Neural progenitor cell (in vitro differentiated cells): ENCODE data around the gene TSHZ2. TPM values are rescaled to one million over a fixed set of nuclear protein-coding genes. Genes with fewer than 3 reads are reported as not detected.
A peak's percentile ranks its signal among the peaks of the same experiment; 100 is the strongest.

Experiments
- DNase-seq: peaks from one replicate; pipeline ENCODE4 v3.0.0-alpha.2; 2016; ENCODE audit warnings: low spot score
- H2AFZ ChIP-seq: fragments of 200-600 bp; sonication (generic); replicated peaks from 2 replicates; pipeline ENCODE4 v1.6.1; 2016; ENCODE audit warnings: antibody characterized with exemption
- H3F3A ChIP-seq: fragments of 200-600 bp; sonication (generic); 2 replicates; pipeline ENCODE4 v1.6.1; 2016; ENCODE audit warnings: antibody characterized with exemption, low read depth
- H3K27ac ChIP-seq: fragments of 200-600 bp; sonication (generic); 2 replicates; pipeline ENCODE4 v1.5.1; 2016; ENCODE audit warnings: mild to moderate bottlenecking
- H3K27me3 ChIP-seq: fragments of 200-600 bp; sonication (generic); 2 replicates; pipeline ENCODE4 v1.6.1; 2016; ENCODE audit warnings: mild to moderate bottlenecking, moderate library complexity
- H3K36me3 ChIP-seq: fragments of 200-600 bp; sonication (generic); 2 replicates; pipeline ENCODE4 v1.5.1; 2016
- H3K4me1 ChIP-seq: fragments of 200-600 bp; sonication (generic); 2 replicates; pipeline ENCODE4 v1.6.1; 2016; ENCODE audit warnings: mixed run types
- H3K4me2 ChIP-seq: fragments of 200-600 bp; sonication (generic); 2 replicates; pipeline ENCODE4 v1.6.1; 2016
- H3K4me3 ChIP-seq: fragments of 200-600 bp; sonication (generic); 2 replicates; pipeline ENCODE4 v1.5.1; 2016
- H3K79me2 ChIP-seq: fragments of 200-600 bp; sonication (generic); 2 replicates; pipeline ENCODE4 v1.6.1; 2016; ENCODE audit warnings: low read depth
- H3K9ac ChIP-seq: fragments of 200-600 bp; sonication (generic); 2 replicates; pipeline ENCODE4 v1.6.1; 2016
- H3K9me3 ChIP-seq: fragments of 200-600 bp; sonication (generic); 2 replicates; pipeline ENCODE4 v1.5.1; 2016; ENCODE audit warnings: low read depth
- H4K20me1 ChIP-seq: fragments of 200-600 bp; sonication (generic); 2 replicates; pipeline ENCODE4 v1.6.1; 2016; ENCODE audit warnings: low read depth
- H3K27ac Mint-ChIP-seq: 3 replicates; pipeline ENCODE4 v1.8.0; 2021; ENCODE audit warnings: mixed read lengths
- H3K27me3 Mint-ChIP-seq: 2 replicates; pipeline ENCODE4 v1.8.0; 2022; ENCODE audit warnings: low read depth, mild to moderate bottlenecking, inconsistent platforms, moderate library complexity, mixed read lengths; ENCODE audit not compliant: insufficient read depth
- H3K36me3 Mint-ChIP-seq: 3 replicates; pipeline ENCODE4 v1.8.0; 2021; ENCODE audit warnings: mixed read lengths
- H3K4me1 Mint-ChIP-seq: 3 replicates; pipeline ENCODE4 v1.8.0; 2021; ENCODE audit warnings: mixed read lengths
- H3K4me3 Mint-ChIP-seq: 3 replicates; pipeline ENCODE4 v1.8.0; 2021; ENCODE audit warnings: mild to moderate bottlenecking, moderate library complexity, mixed read lengths
- H3K9me3 Mint-ChIP-seq: 3 replicates; pipeline ENCODE4 v1.8.0; 2020; ENCODE audit warnings: mixed read lengths
- EZH2 ChIP-seq: fragments of 200-600 bp; sonication (generic); IDR thresholded peaks from 2 replicates; pipeline ENCODE4 v1.6.1; 2017; ENCODE audit warnings: antibody characterized with exemption, mild to moderate bottlenecking, moderate library complexity
- EZH2phosphoT487 ChIP-seq: fragments of 200-600 bp; sonication (generic); IDR thresholded peaks from 2 replicates; pipeline ENCODE4 v1.6.1; 2017; ENCODE audit warnings: antibody characterized with exemption
- total RNA-seq: library from RNA; depleted of rRNA; stranded (reverse); fragments of >200 nt; gene quantifications from 2 replicates; pipeline ENCODE4 v1.2.3, GENCODE V29; 2015; ENCODE audit warnings: low replicate concordance
- TF ChIP-seq, protein P1 (sequence below): fragments of 200-600 bp; sonication (generic); IDR thresholded peaks from 2 replicates; pipeline ENCODE4 v1.5.1; 2017; ENCODE audit warnings: antibody characterized with exemption, mild to moderate bottlenecking

TSHZ2 gene
- total RNA-seq, 1 donor from 2014 or later: 1.8 TPM

DNA sequence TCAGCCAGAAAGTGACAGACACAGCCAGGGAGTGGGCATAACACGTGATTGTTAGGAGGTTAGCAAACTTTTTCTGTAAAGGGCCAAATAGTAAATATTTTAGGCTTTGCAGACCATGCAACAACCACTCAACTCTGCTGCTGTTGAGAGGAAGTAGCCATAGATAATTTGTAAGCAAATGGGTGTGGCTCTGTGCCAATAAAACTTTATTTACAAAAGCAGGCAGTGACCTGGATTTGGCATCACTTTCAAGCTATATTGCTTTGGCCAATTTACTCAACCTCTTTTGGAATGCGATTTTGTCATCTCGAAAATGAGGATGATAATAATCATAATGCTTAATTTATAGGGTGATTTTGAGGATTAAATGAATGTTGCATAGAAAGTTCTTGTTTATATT is 152.6 kb downstream of the TSHZ2 start:
- Histone ChIP-seq H4K20me1 (no peaks in the 10 kb centered on the region), H3K79me2 (no peaks in the 10 kb centered on the region), H3F3A (no peaks in the 10 kb centered on the region), H2AFZ (no peak overlapping the region), H3K27me3 (no peaks in the 10 kb centered on the region), H3K36me3 (no peaks in the 10 kb centered on the region), H3K4me2 (no peak overlapping the region), H3K9me3 (no peaks in the 10 kb centered on the region), H3K4me1 (peaks cover 10% of the 10 kb centered on the region), H3K27ac (no peak overlapping the region), H3K9ac (no peak overlapping the region), H3K4me3 (no peak overlapping the region)
- TF ChIP-seq EZH2: no peak
- no peak for TF ChIP-seq EZH2phosphoT487
- TF ChIP-seq, protein P1, sequence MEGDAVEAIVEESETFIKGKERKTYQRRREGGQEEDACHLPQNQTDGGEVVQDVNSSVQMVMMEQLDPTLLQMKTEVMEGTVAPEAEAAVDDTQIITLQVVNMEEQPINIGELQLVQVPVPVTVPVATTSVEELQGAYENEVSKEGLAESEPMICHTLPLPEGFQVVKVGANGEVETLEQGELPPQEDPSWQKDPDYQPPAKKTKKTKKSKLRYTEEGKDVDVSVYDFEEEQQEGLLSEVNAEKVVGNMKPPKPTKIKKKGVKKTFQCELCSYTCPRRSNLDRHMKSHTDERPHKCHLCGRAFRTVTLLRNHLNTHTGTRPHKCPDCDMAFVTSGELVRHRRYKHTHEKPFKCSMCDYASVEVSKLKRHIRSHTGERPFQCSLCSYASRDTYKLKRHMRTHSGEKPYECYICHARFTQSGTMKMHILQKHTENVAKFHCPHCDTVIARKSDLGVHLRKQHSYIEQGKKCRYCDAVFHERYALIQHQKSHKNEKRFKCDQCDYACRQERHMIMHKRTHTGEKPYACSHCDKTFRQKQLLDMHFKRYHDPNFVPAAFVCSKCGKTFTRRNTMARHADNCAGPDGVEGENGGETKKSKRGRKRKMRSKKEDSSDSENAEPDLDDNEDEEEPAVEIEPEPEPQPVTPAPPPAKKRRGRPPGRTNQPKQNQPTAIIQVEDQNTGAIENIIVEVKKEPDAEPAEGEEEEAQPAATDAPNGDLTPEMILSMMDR: no peak
- H3K27me3 Mint-ChIP-seq: peaks cover 3% of the 10 kb centered on the region
- no peak overlapping the region for H3K27ac Mint-ChIP-seq
- H3K9me3 Mint-ChIP-seq: no peaks in the 10 kb centered on the region
- DNase-seq: no peak
- H3K36me3 Mint-ChIP-seq: no peaks in the 10 kb centered on the region
- peaks cover 5% of the 10 kb centered on the region for H3K4me1 Mint-ChIP-seq
- no peak overlapping the region for H3K4me3 Mint-ChIP-seq

DNA sequence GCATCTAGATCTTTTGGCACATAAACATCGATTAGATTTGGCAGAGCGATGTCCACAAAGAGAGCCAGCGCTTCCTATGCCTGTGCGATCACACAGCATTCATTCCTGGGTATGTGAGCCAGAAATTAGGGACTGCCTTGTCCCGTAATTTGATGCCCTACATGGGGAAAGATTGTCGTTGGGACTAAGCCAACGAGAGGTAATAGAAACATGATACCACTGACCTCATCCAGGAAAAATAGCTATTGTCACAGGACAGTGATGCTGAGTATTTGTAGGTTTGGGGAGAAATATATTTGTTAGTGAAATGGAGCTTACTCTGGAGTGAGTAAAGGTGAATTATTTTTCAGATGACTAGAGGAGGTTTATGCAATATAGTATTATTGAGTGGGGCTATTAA is 154.0 kb downstream of the TSHZ2 start:
- Histone ChIP-seq H3K27me3 (no peaks in the 10 kb centered on the region), H3K27ac (no peak overlapping the region), H3K4me3 (no peak overlapping the region), H4K20me1 (no peaks in the 10 kb centered on the region), H3K9me3 (no peaks in the 10 kb centered on the region), H3F3A (no peaks in the 10 kb centered on the region), H2AFZ (peak overlapping the region; percentile 64), H3K4me1 (peaks cover 10% of the 10 kb centered on the region), H3K36me3 (no peaks in the 10 kb centered on the region), H3K9ac (no peak overlapping the region), H3K79me2 (no peaks in the 10 kb centered on the region), H3K4me2 (no peak overlapping the region)
- Mint-ChIP-seq H3K9me3 (no peaks in the 10 kb centered on the region), H3K4me1 (peaks cover 7% of the 10 kb centered on the region), H3K4me3 (no peak overlapping the region), H3K27ac (no peak overlapping the region), H3K36me3 (no peaks in the 10 kb centered on the region), H3K27me3 (peaks cover 4% of the 10 kb centered on the region)
- no peak for TF ChIP-seq EZH2phosphoT487
- TF ChIP-seq EZH2: no peak
- TF ChIP-seq, protein P1: no peak
- peak; percentile 20 for DNase-seq

DNA sequence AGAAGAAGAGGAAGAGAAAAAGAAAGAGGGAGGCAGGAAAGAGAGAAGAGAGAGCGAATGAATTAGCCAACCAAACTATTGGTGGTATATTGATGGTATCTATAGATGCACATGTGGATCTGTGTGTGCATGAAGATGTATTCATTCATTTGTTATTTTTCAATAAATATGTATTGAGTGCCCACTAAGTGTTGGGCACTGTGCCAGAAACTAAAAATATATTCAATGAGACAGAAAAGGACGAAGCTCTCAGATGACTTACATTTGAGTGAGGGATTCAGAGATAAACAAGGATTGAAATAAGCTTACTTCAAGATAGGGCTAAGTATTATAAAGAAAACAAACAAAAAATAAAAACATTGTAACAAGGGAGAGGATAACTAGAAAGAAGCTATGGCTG is 154.9 kb downstream of the TSHZ2 start:
- TF ChIP-seq, protein P1: no peak
- TF ChIP-seq EZH2 (no peak), EZH2phosphoT487 (no peak)

More for the DNA sequence above, 154.9 kb downstream of the TSHZ2 start:
- Mint-ChIP-seq H3K27me3 (peaks cover 4% of the 10 kb centered on the region), H3K27ac (no peak overlapping the region), H3K9me3 (no peaks in the 10 kb centered on the region), H3K36me3 (no peaks in the 10 kb centered on the region), H3K4me1 (peaks cover 12% of the 10 kb centered on the region), H3K4me3 (no peak overlapping the region)
- peaks cover 10% of the 10 kb centered on the region for H3K4me1 ChIP-seq
- no peaks in the 10 kb centered on the region for H3K27me3 ChIP-seq
- no peak overlapping the region for H3K27ac ChIP-seq
- no peaks in the 10 kb centered on the region for H3F3A ChIP-seq
- H3K9ac ChIP-seq: no peak overlapping the region
- no peaks in the 10 kb centered on the region for H3K36me3 ChIP-seq
- no peaks in the 10 kb centered on the region for H3K79me2 ChIP-seq
- H2AFZ ChIP-seq: no peak overlapping the region
- no peaks in the 10 kb centered on the region for H4K20me1 ChIP-seq
- H3K4me3 ChIP-seq: no peak overlapping the region
- no peak for DNase-seq
- H3K4me2 ChIP-seq: no peak overlapping the region
- H3K9me3 ChIP-seq: no peaks in the 10 kb centered on the region
